Measurements from ENCODE around the gene ORM2.
"Not testable (repeated sequence)": the region's sequence is repeated elsewhere in the genome, so short reads cannot be mapped to it uniquely, and the experiment has no call there.

Gene ORM2

GRCh38 chr9:114329625-114330022, at the start of gene ORM2:
Gene ORM2 (plus strand): TSS chr9:114329869. CDS start chr9:114329905, 36 bp downstream.
- in situ Hi-C loops (cut with HindIII; ENCODE audit: low sequenced_read_pairs); H3K4me3 ChIP-seq (ENCODE audit: low read depth, low read length); DNase-seq (ENCODE audit: low read depth): not testable (repeated sequence)

- no peak overlapping the region for H3K4me3 ChIP-seq (ENCODE audit: low read depth, low read length)
- in situ Hi-C loops (cut with HindIII; ENCODE audit: low sequenced_read_pairs) = no loop called here
- TF ChIP-seq CTCF (IDR thresholded peaks at IDR 0.05; ENCODE audit: low read depth, low read length, missing control alignments) = no peak
- no peak for DNase-seq (ENCODE audit: low read depth)
These were observed 48.8 kb upstream of the ORM2 start for GRCh38 chr9:114280636-114281472.

- no peak for DNase-seq (ENCODE audit: low read depth)
- in situ Hi-C loops (cut with HindIII; ENCODE audit: low sequenced_read_pairs) = no loop called here
- TF ChIP-seq CTCF (IDR thresholded peaks at IDR 0.05; ENCODE audit: low read depth, low read length, missing control alignments) = no peak
- no peak overlapping the region for H3K4me3 ChIP-seq (ENCODE audit: low read depth, low read length)
These were observed 48.1 kb upstream of the ORM2 start for GRCh38 chr9:114281473-114282103.

- DNase-seq (ENCODE audit: low read depth) = no peak
- H3K4me3 ChIP-seq (ENCODE audit: low read depth, low read length) = no peak overlapping the region
- in situ Hi-C loops (cut with HindIII; ENCODE audit: low sequenced_read_pairs) = no loop called here
- no peak for TF ChIP-seq CTCF (IDR thresholded peaks at IDR 0.05; ENCODE audit: low read depth, low read length, missing control alignments)
These were observed 47.6 kb upstream of the ORM2 start for GRCh38 chr9:114282104-114282485.

GRCh38 chr9:114282507-114282906, 47.2 kb upstream of the ORM2 start:
- in situ Hi-C loops (cut with HindIII; ENCODE audit: low sequenced_read_pairs) = no loop called here
- no peak for TF ChIP-seq CTCF (IDR thresholded peaks at IDR 0.05; ENCODE audit: low read depth, low read length, missing control alignments)
- DNase-seq (ENCODE audit: low read depth) = no peak
- H3K4me3 ChIP-seq (ENCODE audit: low read depth, low read length) = no peak overlapping the region

GRCh38 chr9:114282926-114283325, 46.7 kb upstream of the ORM2 start:
- DNase-seq (ENCODE audit: low read depth) = peak; percentile 59
- TF ChIP-seq CTCF (IDR thresholded peaks at IDR 0.05; ENCODE audit: low read depth, low read length, missing control alignments) = no peak
- in situ Hi-C loops (cut with HindIII; ENCODE audit: low sequenced_read_pairs) = no loop called here
- no peak overlapping the region for H3K4me3 ChIP-seq (ENCODE audit: low read depth, low read length)

- H3K4me3 ChIP-seq (ENCODE audit: low read depth, low read length) = no peak overlapping the region
- TF ChIP-seq CTCF (IDR thresholded peaks at IDR 0.05; ENCODE audit: low read depth, low read length, missing control alignments) = no peak
- in situ Hi-C loops (cut with HindIII; ENCODE audit: low sequenced_read_pairs) = no loop called here
- no peak for DNase-seq (ENCODE audit: low read depth)
These were observed 46.0 kb upstream of the ORM2 start for GRCh38 chr9:114283551-114284111.
